Mucosa of rectum (tissue), 2 donors: ENCODE data around the gene PPP1R11.
A peak's percentile ranks its signal among the peaks of the same experiment; 100 is the strongest.
"Not testable (repeated sequence)": the region's sequence is repeated elsewhere in the genome, so short reads cannot be mapped to it uniquely, and the experiment has no call there.

Source experiments
- H3K27ac ChIP-seq, 2 donors: one replicate each; pipeline ENCODE4 v1.7.0; 2013; ENCODE audit warnings: inconsistent platforms in 2 of 2, low read depth in 2 of 2, low read length in 2 of 2
- H3K27me3 ChIP-seq, 2 donors: one replicate each; pipeline ENCODE4 v1.7.0; 2013; ENCODE audit warnings: low read length in 2 of 2; ENCODE audit not compliant: control insufficient read depth in 2 of 2, insufficient read depth in 2 of 2
- H3K36me3 ChIP-seq, 2 donors: one replicate each; pipeline ENCODE4 v1.7.0; 2013; ENCODE audit warnings: low read length in 2 of 2; ENCODE audit not compliant: control insufficient read depth in 2 of 2, insufficient read depth in 2 of 2
- H3K4me1 ChIP-seq, 2 donors: one replicate each; pipeline ENCODE4 v1.7.0; 2013; ENCODE audit warnings: low read length in 2 of 2, mild to moderate bottlenecking in 1 of 2; ENCODE audit not compliant: control insufficient read depth in 2 of 2, insufficient read depth in 2 of 2
- H3K4me3 ChIP-seq, 2 donors: one replicate each; pipeline ENCODE4 v1.7.0; 2013; ENCODE audit warnings: low read length in 2 of 2
- H3K9ac ChIP-seq, 2 donors: one replicate each; pipeline ENCODE4 v1.7.0; 2013; ENCODE audit warnings: low read length in 2 of 2, low read depth in 1 of 2, mild to moderate bottlenecking in 1 of 2
- H3K9me3 ChIP-seq, 2 donors: one replicate each; pipeline ENCODE4 v1.7.0; 2013; ENCODE audit warnings: low read length in 2 of 2; ENCODE audit not compliant: control insufficient read depth in 2 of 2
- donor health status: healthy.
- donor health status: Normal muscosa, but diverticular disease.

PPP1R11 gene

DNA sequence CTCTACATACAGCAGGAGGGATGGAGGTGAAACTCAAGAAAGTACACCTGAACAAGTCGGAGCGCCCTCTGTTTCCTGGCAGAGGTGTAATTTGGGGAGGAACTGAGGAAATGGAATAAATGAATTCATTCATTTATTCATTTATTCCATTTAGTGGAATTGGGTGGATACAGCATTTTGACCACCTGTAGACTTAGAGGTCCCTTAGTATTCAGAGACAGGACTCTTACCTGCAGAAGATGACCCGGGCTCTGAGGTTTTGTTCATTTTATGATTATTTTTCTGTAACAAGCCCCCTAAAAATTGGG is 36.8 kb downstream of the PPP1R11 start:
- H3K9ac ChIP-seq: peak overlapping the region; percentile 43 to 71
- H3K9me3 ChIP-seq: no peaks in the 10 kb centered on the region
- H3K4me1 ChIP-seq: peaks cover 33% of the 10 kb centered on the region in 2 donors
- H3K27ac ChIP-seq: peak overlapping the region; percentile 81 to 85
- H3K27me3 ChIP-seq: peaks cover 4 to 9% of the 10 kb centered on the region in 2 donors
- peak overlapping the region; percentile 63 to 65 for H3K4me3 ChIP-seq
- H3K36me3 ChIP-seq: peaks cover 0 to 2% of the 10 kb centered on the region in 2 donors

DNA sequence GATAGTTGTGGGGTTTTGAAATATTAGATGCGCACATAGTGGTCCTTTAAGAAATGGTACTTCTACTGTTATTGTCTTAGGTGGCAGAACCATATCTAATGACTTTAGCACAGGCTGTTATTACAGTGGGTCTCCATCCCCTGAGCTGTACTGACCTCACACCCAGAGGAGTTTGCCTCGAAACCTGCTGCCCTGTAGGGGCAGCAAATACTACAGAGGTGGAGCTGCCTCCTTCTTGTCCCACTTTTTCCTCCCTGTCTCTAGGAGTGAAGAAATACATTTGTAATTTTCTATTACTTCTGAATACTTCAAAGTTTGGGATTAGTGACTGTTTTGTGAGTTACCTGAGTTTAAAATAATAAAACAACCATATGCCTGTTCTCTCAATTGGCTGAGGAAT is 37.7 kb downstream of the PPP1R11 start:
- peaks cover 4 to 8% of the 10 kb centered on the region in 2 donors for H3K27me3 ChIP-seq
- no peak overlapping the region for H3K4me3 ChIP-seq
- no peaks in the 10 kb centered on the region for H3K9me3 ChIP-seq
- peaks cover 0 to 2% of the 10 kb centered on the region in 2 donors for H3K36me3 ChIP-seq
- H3K27ac ChIP-seq: no peak overlapping the region
- H3K4me1 ChIP-seq: peaks cover 33% of the 10 kb centered on the region in 2 donors
- no peak overlapping the region for H3K9ac ChIP-seq

DNA sequence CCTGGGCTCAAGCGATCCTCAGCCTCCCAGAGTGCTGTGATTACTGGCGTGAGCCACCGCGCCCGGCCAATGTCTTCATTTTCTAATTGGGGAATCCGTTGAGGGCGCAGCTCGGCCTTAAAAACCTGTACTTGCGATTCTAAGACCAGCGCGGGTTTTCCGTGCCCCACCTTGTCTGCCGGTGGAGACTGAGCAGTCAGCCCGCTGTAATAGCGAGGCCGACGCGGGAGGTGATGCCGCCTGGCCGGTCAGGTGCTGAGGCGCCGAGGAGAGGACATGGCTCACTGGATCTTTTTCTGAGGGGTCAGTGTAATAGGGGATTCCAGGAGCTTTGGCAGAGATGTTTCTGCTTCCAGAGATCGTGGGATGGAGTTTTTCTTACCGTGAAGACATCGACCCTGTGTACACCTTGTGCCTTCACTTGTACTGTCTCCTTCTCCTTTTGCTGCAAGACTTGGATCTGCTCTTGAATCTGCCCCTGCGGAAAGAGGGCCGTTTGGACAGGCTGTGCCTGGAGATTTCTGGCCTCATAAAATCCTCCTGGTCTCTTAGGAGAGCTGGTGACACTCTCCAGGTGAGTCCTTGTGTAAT is 44.4 kb downstream of the PPP1R11 start:
- Histone ChIP-seq H3K9ac (peak overlapping the region in 1 of 2 donors; percentile 3), H3K9me3 (no peaks in the 10 kb centered on the region), H3K36me3 (no peaks in the 10 kb centered on the region), H3K27me3 (peaks cover 0 to 2% of the 10 kb centered on the region in 2 donors), H3K27ac (peak overlapping the region in 1 of 2 donors; percentile 66), H3K4me3 (peak overlapping the region; percentile 63 to 64), H3K4me1 (peaks cover 11 to 14% of the 10 kb centered on the region in 2 donors)

DNA sequence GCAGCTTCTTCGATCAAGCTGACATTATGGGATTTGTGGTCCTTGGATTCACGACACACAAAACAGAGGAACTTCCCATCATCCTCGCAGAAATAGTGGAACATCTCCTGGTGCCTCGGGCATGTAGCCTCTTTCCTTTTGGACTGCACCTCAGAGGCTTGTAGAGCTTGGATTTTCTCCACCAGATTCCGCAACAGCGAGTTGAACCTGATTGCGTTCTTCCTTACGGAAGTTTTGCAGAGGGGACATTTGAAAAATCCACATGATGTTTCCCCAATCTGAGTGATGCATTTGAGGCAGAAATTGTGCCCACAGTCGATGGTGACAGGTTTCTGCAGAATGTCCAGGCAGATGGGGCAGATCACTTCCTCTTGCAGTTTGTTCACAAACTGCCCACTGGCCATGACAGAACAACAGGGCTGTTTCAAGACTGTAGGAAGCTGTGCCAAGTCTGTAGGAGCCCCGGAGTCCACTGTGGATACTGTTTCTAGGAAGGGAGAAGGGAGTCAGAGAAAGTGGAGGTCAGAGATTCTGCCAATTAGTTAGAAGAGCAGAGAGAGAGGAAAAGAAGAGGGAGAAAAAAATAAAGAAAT is 45.5 kb downstream of the PPP1R11 start:
- Histone ChIP-seq H3K9ac (peak overlapping the region in 1 of 2 donors; percentile 35), H3K27ac (peak overlapping the region; percentile 44 to 66), H3K36me3 (no peaks in the 10 kb centered on the region), H3K27me3 (peaks cover 0 to 2% of the 10 kb centered on the region in 2 donors), H3K9me3 (no peaks in the 10 kb centered on the region), H3K4me1 (peaks cover 11 to 14% of the 10 kb centered on the region in 2 donors), H3K4me3 (peak overlapping the region; percentile 63 to 64)

DNA sequence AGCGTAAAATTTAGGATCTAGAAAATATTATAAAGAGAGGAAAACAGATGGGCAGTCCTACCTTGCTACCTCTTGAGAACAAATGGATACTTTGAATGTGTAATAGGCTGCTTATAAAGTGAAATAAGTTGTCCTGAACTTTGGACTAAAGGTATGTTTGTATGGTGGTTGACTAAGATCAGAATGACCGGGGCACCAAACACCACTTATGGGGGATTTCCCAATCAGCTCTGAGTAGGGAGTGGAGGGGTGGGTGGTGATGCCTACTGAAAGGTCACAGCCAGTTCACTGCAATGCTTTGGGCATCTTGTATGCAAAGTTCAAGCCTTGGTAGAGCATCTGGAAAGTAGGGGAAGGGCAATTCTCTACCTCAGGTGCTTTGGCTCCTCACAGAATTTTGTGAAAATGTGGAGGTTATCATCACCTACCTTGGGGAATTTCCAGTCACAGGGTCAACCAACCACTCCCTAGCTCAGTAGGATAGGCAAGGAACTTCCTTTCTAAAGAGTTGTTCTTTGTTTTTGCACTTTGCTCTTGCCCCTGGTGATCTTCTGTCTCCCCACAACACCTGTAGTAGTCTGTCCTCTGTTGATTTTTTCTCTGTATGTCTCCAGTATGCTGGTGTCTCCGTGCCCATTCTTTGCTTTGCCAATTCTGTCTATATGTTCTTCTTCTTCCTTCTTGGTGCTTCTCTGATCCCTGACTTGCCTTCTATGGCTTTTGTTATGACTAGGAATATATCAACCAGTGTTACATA is 46.2 kb downstream of the PPP1R11 start, which contains the start of gene TRIM31:
Gene TRIM31 (minus strand): TSS at position 88 of the 757 bp plus-strand sequence. CDS start 285 bp downstream, outside the sequence.
- Histone ChIP-seq H3K27ac (peak within 1 kb of the TSS; percentile 44 to 66), H3K4me1 (peaks cover 11% of the 10 kb centered on the region in 2 donors), H3K9me3 (no peaks in the 10 kb centered on the region), H3K27me3 (peaks cover 0 to 2% of the 10 kb centered on the region in 2 donors), H3K4me3 (peak within 1 kb of the TSS; percentile 63 to 64), H3K36me3 (no peaks in the 10 kb centered on the region), H3K9ac (peak within 1 kb of the TSS; percentile 3 to 35)

DNA sequence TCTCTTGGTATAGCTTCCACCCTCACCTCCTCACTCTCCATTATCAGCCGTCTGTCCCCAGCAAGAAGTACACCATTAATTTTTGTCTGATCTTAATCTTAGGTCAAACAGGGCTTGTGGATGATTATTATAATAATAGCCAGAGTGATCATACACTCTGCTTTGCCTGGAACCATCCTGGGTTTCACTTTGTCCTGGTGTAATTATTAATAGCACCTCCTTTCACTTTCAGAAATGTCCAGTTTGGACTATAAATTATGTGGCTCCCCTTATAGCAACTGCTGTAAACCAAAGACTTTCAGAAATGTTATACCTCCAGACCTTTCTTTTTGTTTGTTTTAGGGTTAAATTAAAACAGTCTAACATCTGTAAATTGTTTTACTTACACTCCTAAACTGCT is 46.8 kb downstream of the PPP1R11 start:
- Histone ChIP-seq H3K4me3 (no peak overlapping the region), H3K36me3 (no peaks in the 10 kb centered on the region), H3K27me3 (peaks cover 0 to under 1% of the 10 kb centered on the region in 2 donors), H3K9me3 (no peaks in the 10 kb centered on the region), H3K27ac (peak overlapping the region; percentile 43 to 66), H3K4me1 (peaks cover 11% of the 10 kb centered on the region in 2 donors), H3K9ac (no peak overlapping the region)

DNA sequence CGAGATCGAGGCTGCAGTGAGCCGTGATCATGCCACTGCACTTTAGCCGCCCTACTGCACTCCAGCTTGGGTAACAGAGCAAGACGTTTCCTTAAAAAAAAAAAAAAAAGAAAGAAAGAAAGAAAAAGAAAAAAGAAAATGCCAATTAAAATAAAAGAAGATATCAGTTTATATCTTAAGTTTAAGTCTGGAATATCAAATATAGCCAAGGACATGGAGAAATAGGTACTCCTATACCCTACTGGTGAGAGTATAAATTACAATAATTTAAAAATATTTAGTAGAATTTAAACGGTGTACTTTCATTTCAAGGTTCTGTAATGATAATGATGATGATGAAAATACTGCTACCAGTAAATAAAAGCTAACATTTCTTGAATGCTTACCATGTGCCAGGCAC is 49.7 kb downstream of the PPP1R11 start:
- Histone ChIP-seq H3K9me3 (no peaks in the 10 kb centered on the region), H3K4me3 (no peak overlapping the region), H3K9ac (no peak overlapping the region), H3K27me3 (no peaks in the 10 kb centered on the region), H3K36me3 (no peaks in the 10 kb centered on the region), H3K27ac (no peak overlapping the region), H3K4me1 (peaks cover 13 to 18% of the 10 kb centered on the region in 2 donors)

DNA sequence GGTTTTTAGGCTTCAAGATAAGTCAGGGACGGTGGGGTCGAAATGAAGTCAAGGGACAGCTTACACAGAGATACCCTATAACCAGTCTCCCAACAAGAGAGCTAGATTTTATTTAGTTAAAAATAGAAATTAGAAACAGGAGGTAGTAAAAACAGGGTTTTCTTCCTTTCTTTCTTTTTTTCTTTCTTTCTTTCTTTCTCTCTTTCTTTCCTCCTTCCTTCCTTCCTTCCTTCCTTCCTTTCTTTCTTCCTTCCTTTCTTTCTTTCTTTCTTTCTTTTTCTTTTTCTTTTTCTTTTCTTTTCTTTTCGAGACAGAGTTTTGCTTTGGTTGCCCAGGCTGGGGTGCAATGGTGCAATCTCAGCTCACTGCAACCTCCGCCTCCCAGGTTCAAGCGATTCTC is 51.7 kb downstream of the PPP1R11 start:
- Histone ChIP-seq H3K27ac (peak overlapping the region in 1 of 2 donors; percentile 67), H3K4me1 (peaks cover 7 to 16% of the 10 kb centered on the region in 2 donors)
- H3K9ac ChIP-seq, H3K4me3 ChIP-seq, H3K36me3 ChIP-seq, H3K9me3 ChIP-seq, H3K27me3 ChIP-seq: not testable (repeated sequence)
